SK-N-SH (cell line): ENCODE data around the gene OSBPL10.

Experiments
- CTCF ChIP-seq: fragments of 200-600 bp; sonication (generic); IDR thresholded peaks from 2 replicates; pipeline ENCODE4 v1.6.1; 2017; ENCODE audit warnings: antibody characterized with exemption, mild to moderate bottlenecking, moderate library complexity
- EZH2phosphoT487 ChIP-seq: fragments of 200-600 bp; sonication (generic); IDR thresholded peaks from 2 replicates; pipeline ENCODE4 v1.6.1; 2017; ENCODE audit warnings: low read depth, mixed run types, mild to moderate bottlenecking, antibody characterized with exemption, moderate library complexity, borderline replicate concordance
- MAX ChIP-seq: IDR thresholded peaks from 2 replicates; pipeline ENCODE4 v1.4.0; 2012; ENCODE audit warnings: low read depth
- TCF12 ChIP-seq: IDR thresholded peaks from 2 replicates; pipeline ENCODE4 v1.4.0; 2012
- YY1 ChIP-seq: IDR thresholded peaks from 2 replicates; pipeline ENCODE4 v1.4.0; 2012; ENCODE audit warnings: low read depth, mild to moderate bottlenecking

GRCh38 chr3:31680072-31680870 lies 300.8 kb downstream of the OSBPL10 start:
- TF ChIP-seq MAX (no peak), CTCF (no peak), TCF12 (no peak), EZH2phosphoT487 (no peak), YY1 (no peak)
